ENCODE results near the gene ST6GALNAC4. TPM values are rescaled to one million over a fixed set of nuclear protein-coding genes. Genes with fewer than 3 reads are reported as not detected.
"Not testable (repeated sequence)": the region's sequence is repeated elsewhere in the genome, so short reads cannot be mapped to it uniquely, and the experiment has no call there.

Gene ST6GALNAC4
- total RNA-seq, 1 donor from 2014 or later, result 21.9 TPM

GRCh38 chr9:127880143-127880542 is 36.7 kb downstream of the ST6GALNAC4 start:
- intact Hi-C loops (cut with DNase I), result no loop called here
- no peak for DNase-seq (ENCODE audit: missing footprints)

GRCh38 chr9:127878652-127879390 is 38.0 kb downstream of the ST6GALNAC4 start:
- intact Hi-C loops (cut with DNase I), result loop anchor here (5.0 kb wide), 1 partner anchor 38 kb away; the partner anchor contains the start of gene ST6GALNAC4
- DNase-seq (ENCODE audit: missing footprints) (no peak), ATAC-seq (no peak)

More at GRCh38 chr9:127880143-127880542, 36.7 kb downstream of the ST6GALNAC4 start:
- ATAC-seq, result no peak

- DNase-seq (ENCODE audit: missing footprints), result no peak
- no peak for ATAC-seq
- intact Hi-C loops (cut with DNase I), result loop anchor here (5.0 kb wide), 1 partner anchor 39 kb away; the partner anchor contains the start of gene ST6GALNAC4
Measured at GRCh38 chr9:127878001-127878651, 38.7 kb downstream of the ST6GALNAC4 start.

GRCh38 chr9:127877566-127877998 is 39.3 kb downstream of the ST6GALNAC4 start, which contains the start of gene AK1:
Gene AK1, minus strand, starts transcription at chr9:127877675. Its CDS starts 3,058 bp downstream, at chr9:127874617.
- ATAC-seq (peak; percentile 83), DNase-seq (ENCODE audit: missing footprints) (peak; percentile 85)
- intact Hi-C loops (cut with DNase I), result loop anchor here (5.0 kb wide), 1 partner anchor 40 kb away; the partner anchor contains the start of gene ST6GALNAC4

- intact Hi-C loops (cut with DNase I), result loop anchor here (5.0 kb wide), 1 partner anchor 40 kb away; the partner anchor contains the start of gene ST6GALNAC4
- DNase-seq (ENCODE audit: missing footprints) (no peak), ATAC-seq (peak; percentile 46)
Measured at GRCh38 chr9:127876764-127877562, 39.9 kb downstream of the ST6GALNAC4 start.

GRCh38 chr9:127876026-127876763 is 40.6 kb downstream of the ST6GALNAC4 start:
- intact Hi-C loops (cut with DNase I), result loop anchor here (5.0 kb wide), 1 partner anchor 41 kb away; the partner anchor contains the start of gene ST6GALNAC4
- DNase-seq (ENCODE audit: missing footprints), result no peak
- no peak for ATAC-seq

- DNase-seq (ENCODE audit: missing footprints) (no peak), ATAC-seq (no peak)
- intact Hi-C loops (cut with DNase I), result loop anchor here (5.0 kb wide), 1 partner anchor 42 kb away; the partner anchor contains the start of gene ST6GALNAC4
Measured at GRCh38 chr9:127875306-127875966, 41.4 kb downstream of the ST6GALNAC4 start.

GRCh38 chr9:127874301-127875221 is 42.3 kb downstream of the ST6GALNAC4 start:
- intact Hi-C loops (cut with DNase I), result loop anchor here (5.0 kb wide), 1 partner anchor 43 kb away; the partner anchor contains the start of gene ST6GALNAC4
- ATAC-seq (peak; percentile 0), DNase-seq (ENCODE audit: missing footprints) (no peak)

- peak; percentile 44 for ATAC-seq
- intact Hi-C loops (cut with DNase I), result no loop called here
- DNase-seq (ENCODE audit: missing footprints), result peak; percentile 88
Measured at GRCh38 chr9:127873886-127874285, 43.0 kb downstream of the ST6GALNAC4 start.

- intact Hi-C loops (cut with DNase I), result no loop called here
- no peak for ATAC-seq
- DNase-seq (ENCODE audit: missing footprints), result no peak
Measured at GRCh38 chr9:127873223-127873691, 43.6 kb downstream of the ST6GALNAC4 start.

- DNase-seq (ENCODE audit: missing footprints), result no peak
- no peak for ATAC-seq
Measured at GRCh38 chr9:127872369-127873222, 44.2 kb downstream of the ST6GALNAC4 start.

GRCh38 chr9:127871531-127871930 is 45.3 kb downstream of the ST6GALNAC4 start:
- DNase-seq (ENCODE audit: missing footprints) (no peak), ATAC-seq (no peak)
- intact Hi-C loops (cut with DNase I), result loop anchor here (2.0 kb wide), 2 partner anchors 43 to 85 kb away; partner anchors contain the start of gene CDK9

More at GRCh38 chr9:127872369-127873222, 44.2 kb downstream of the ST6GALNAC4 start:
- intact Hi-C loops (cut with DNase I), result no loop called here

- DNase-seq (ENCODE audit: missing footprints) (no peak), ATAC-seq (no peak)
- intact Hi-C loops (cut with DNase I), result loop anchor here (1.0 to 2.0 kb wide), 3 partner anchors 42 to 137 kb away; partner anchors contain the start of gene CDK9
Measured at GRCh38 chr9:127870887-127871286, 46.0 kb downstream of the ST6GALNAC4 start.

GRCh38 chr9:127870153-127870491 is 46.7 kb downstream of the ST6GALNAC4 start:
- DNase-seq (ENCODE audit: missing footprints); ATAC-seq: not testable (repeated sequence)
- intact Hi-C loops (cut with DNase I), result loop anchor here (1.0 to 2.0 kb wide), 3 partner anchors 41 to 136 kb away; partner anchors contain the start of gene CDK9
